Measurements from ENCODE around the gene WNT3. TPM values are rescaled to one million over a fixed set of nuclear protein-coding genes. Genes with fewer than 3 reads are reported as not detected.

Gene WNT3
- total and polyA plus RNA-seq, 2 experiments from 2014 or later: 6.1 to 7.3 TPM

GRCh38 chr17:46832945-46833839, 14.7 kb upstream of the WNT3 start:
- no peaks in the 10 kb centered on the region for H3K9me3 ChIP-seq (ENCODE audit: low read depth)
- H3K27me3 ChIP-seq: no peaks in the 10 kb centered on the region
- 65% methylated on average over 17 of the region's 17 CpGs for WGBS (ENCODE audit: low lambda C conversion rate, missing lambda C conversion rate)
- H3K79me2 ChIP-seq: no peaks in the 10 kb centered on the region
- DNase-seq (ENCODE audit: low spot score): no peak
- no peak overlapping the region for H3K4me2 ChIP-seq
- TF ChIP-seq EZH2 (IDR thresholded peaks at IDR 0.05; ENCODE audit: borderline replicate concordance): no peak
- TF ChIP-seq CTCF (IDR thresholded peaks at IDR 0.05; ENCODE audit: poor library complexity): no peak
- no peaks in the 10 kb centered on the region for H3K36me3 ChIP-seq (replicated peaks; ENCODE audit: insufficient read depth, low read depth)
- no peak overlapping the region for H3K4me3 ChIP-seq
- H4K20me1 ChIP-seq (ENCODE audit: insufficient read depth, poor library complexity, severe bottlenecking): no peaks in the 10 kb centered on the region
- no peak overlapping the region for H3K27ac ChIP-seq
- H3K9me2 ChIP-seq (replicated peaks; ENCODE audit: insufficient read depth): no peaks in the 10 kb centered on the region
- H3K4me1 ChIP-seq (ENCODE audit: insufficient read depth): no peaks in the 10 kb centered on the region
- no peak overlapping the region for H2AFZ ChIP-seq

GRCh38 chr17:46832331-46832821, 13.9 kb upstream of the WNT3 start:
- Histone ChIP-seq H4K20me1 (ENCODE audit: insufficient read depth, poor library complexity, severe bottlenecking) (no peaks in the 10 kb centered on the region), H3K27ac (no peak overlapping the region), H3K36me3 (replicated peaks; ENCODE audit: insufficient read depth, low read depth) (no peaks in the 10 kb centered on the region), H3K9me2 (replicated peaks; ENCODE audit: insufficient read depth) (no peaks in the 10 kb centered on the region), H2AFZ (no peak overlapping the region), H3K9me3 (ENCODE audit: low read depth) (no peaks in the 10 kb centered on the region), H3K4me1 (ENCODE audit: insufficient read depth) (no peaks in the 10 kb centered on the region), H3K4me2 (no peak overlapping the region), H3K27me3 (no peaks in the 10 kb centered on the region), H3K4me3 (no peak overlapping the region), H3K79me2 (no peaks in the 10 kb centered on the region)
- DNase-seq (ENCODE audit: low spot score): no peak
- TF ChIP-seq CTCF (IDR thresholded peaks at IDR 0.05; ENCODE audit: poor library complexity): no peak
- no peak for TF ChIP-seq EZH2phosphoT487 (IDR thresholded peaks at IDR 0.05; ENCODE audit: low read depth, severe bottlenecking, unreplicated experiment)
- no peak for TF ChIP-seq EZH2 (IDR thresholded peaks at IDR 0.05; ENCODE audit: borderline replicate concordance)
- 50% methylated on average over 8 of the region's 11 CpGs for WGBS (ENCODE audit: low lambda C conversion rate, missing lambda C conversion rate)

GRCh38 chr17:46831573-46832330, 13.3 kb upstream of the WNT3 start:
- Histone ChIP-seq H3K27me3 (no peaks in the 10 kb centered on the region), H3K79me2 (no peaks in the 10 kb centered on the region), H3K4me2 (no peak overlapping the region), H3K9me2 (replicated peaks; ENCODE audit: insufficient read depth) (no peaks in the 10 kb centered on the region), H2AFZ (no peak overlapping the region), H3K4me3 (no peak overlapping the region), H3K4me1 (ENCODE audit: insufficient read depth) (no peaks in the 10 kb centered on the region), H4K20me1 (ENCODE audit: insufficient read depth, poor library complexity, severe bottlenecking) (no peaks in the 10 kb centered on the region), H3K36me3 (replicated peaks; ENCODE audit: insufficient read depth, low read depth) (no peaks in the 10 kb centered on the region), H3K27ac (no peak overlapping the region), H3K9me3 (ENCODE audit: low read depth) (no peaks in the 10 kb centered on the region)
- no peak for TF ChIP-seq EZH2 (IDR thresholded peaks at IDR 0.05; ENCODE audit: borderline replicate concordance)
- TF ChIP-seq CTCF (IDR thresholded peaks at IDR 0.05; ENCODE audit: poor library complexity): no peak
- no peak for TF ChIP-seq EZH2phosphoT487 (IDR thresholded peaks at IDR 0.05; ENCODE audit: low read depth, severe bottlenecking, unreplicated experiment)
- no peak for DNase-seq (ENCODE audit: low spot score)
- 76% methylated on average over 14 of the region's 14 CpGs for WGBS (ENCODE audit: low lambda C conversion rate, missing lambda C conversion rate)

All from hepatocyte (in vitro differentiated cells).